Subcutaneous abdominal adipose tissue (tissue), 5 donors: Measurements from ENCODE around the gene SHKBP1.
"Not testable (repeated sequence)": the region's sequence is repeated elsewhere in the genome, so short reads cannot be mapped to it uniquely, and the experiment has no call there.

Experiments
- H3K27ac ChIP-seq: one replicate; pipeline ENCODE4 v1.7.0; 2013; ENCODE audit warnings: low read depth, mild to moderate bottlenecking, inconsistent platforms, low read length, moderate library complexity
- H3K27me3 ChIP-seq, 5 donors: one replicate each; pipeline ENCODE4 v1.7.0; 2013; ENCODE audit warnings: low read length in 5 of 5, inconsistent platforms in 1 of 5; ENCODE audit not compliant: control insufficient read depth in 5 of 5, insufficient read depth in 4 of 5
- H3K36me3 ChIP-seq, 5 donors: one replicate each; pipeline ENCODE4 v1.7.0; 2013; ENCODE audit warnings: low read length in 5 of 5; ENCODE audit not compliant: control insufficient read depth in 5 of 5, insufficient read depth in 5 of 5
- H3K4me1 ChIP-seq, 5 donors: one replicate each; pipeline ENCODE4 v1.7.0; 2013; ENCODE audit warnings: low read length in 5 of 5, mild to moderate bottlenecking in 3 of 5, moderate library complexity in 1 of 5; ENCODE audit not compliant: control insufficient read depth in 5 of 5, insufficient read depth in 5 of 5
- H3K4me3 ChIP-seq, 5 donors: one replicate each; pipeline ENCODE4 v1.7.0; 2013; ENCODE audit warnings: low read length in 5 of 5, low read depth in 1 of 5
- H3K9ac ChIP-seq, 5 donors: one replicate each; pipeline ENCODE4 v1.7.0; 2013; ENCODE audit warnings: low read length in 5 of 5, mild to moderate bottlenecking in 4 of 5, moderate library complexity in 3 of 5
- H3K9me3 ChIP-seq, 5 donors: one replicate each; pipeline ENCODE4 v1.7.0; 2013; ENCODE audit warnings: low read length in 5 of 5; ENCODE audit not compliant: control insufficient read depth in 5 of 5
- donor health status: healthy.
- donor health status: healthy.
- donor health status: healthy.
- donor health status: healthy.
- donor health status: healthy.

Gene SHKBP1

GRCh38 chr19:40621966-40622772 is 45.5 kb downstream of the SHKBP1 start:
- Histone ChIP-seq H3K4me3 (no peak overlapping the region), H3K36me3 (peaks cover 0 to 58% (median 42%) of the 10 kb centered on the region in 5 donors), H3K9ac (no peak overlapping the region)

GRCh38 chr19:40622773-40623075 is 46.1 kb downstream of the SHKBP1 start:
- Histone ChIP-seq H3K27ac (no peak overlapping the region), H3K9me3 (no peaks in the 10 kb centered on the region), H3K4me3 (no peak overlapping the region), H3K9ac (no peak overlapping the region), H3K27me3 (no peaks in the 10 kb centered on the region), H3K36me3 (peaks cover 0 to 62% (median 47%) of the 10 kb centered on the region in 5 donors), H3K4me1 (no peaks in the 10 kb centered on the region)

More at GRCh38 chr19:40621966-40622772, 45.5 kb downstream of the SHKBP1 start:
- Histone ChIP-seq H3K27ac (no peak overlapping the region), H3K4me1 (no peaks in the 10 kb centered on the region), H3K9me3 (no peaks in the 10 kb centered on the region), H3K27me3 (no peaks in the 10 kb centered on the region)

- Histone ChIP-seq H3K27ac (no peak overlapping the region), H3K36me3 (peaks cover 0 to 62% (median 47%) of the 10 kb centered on the region in 5 donors)
These were observed 47.0 kb downstream of the SHKBP1 start for GRCh38 chr19:40623403-40624251.

GRCh38 chr19:40624369-40625153 is 47.9 kb downstream of the SHKBP1 start:
- not testable (repeated sequence) for H3K9ac ChIP-seq, H3K27ac ChIP-seq, H3K27me3 ChIP-seq, H3K4me3 ChIP-seq, H3K9me3 ChIP-seq, H3K4me1 ChIP-seq
- H3K36me3 ChIP-seq = peaks cover 0 to 64% (median 46%) of the 10 kb centered on the region in 5 donors

More at GRCh38 chr19:40623403-40624251, 47.0 kb downstream of the SHKBP1 start:
- Histone ChIP-seq H3K9ac (no peak overlapping the region), H3K27me3 (no peaks in the 10 kb centered on the region), H3K9me3 (no peaks in the 10 kb centered on the region), H3K4me3 (no peak overlapping the region), H3K4me1 (no peaks in the 10 kb centered on the region)

GRCh38 chr19:40625406-40626120 is 48.9 kb downstream of the SHKBP1 start:
- no peaks in the 10 kb centered on the region for H3K27me3 ChIP-seq
- no peaks in the 10 kb centered on the region for H3K4me1 ChIP-seq
- H3K9me3 ChIP-seq = no peaks in the 10 kb centered on the region
- H3K27ac ChIP-seq = no peak overlapping the region
- no peak overlapping the region for H3K4me3 ChIP-seq
- no peak overlapping the region for H3K9ac ChIP-seq
- peaks cover 3 to 62% (median 48%) of the 10 kb centered on the region in 5 donors for H3K36me3 ChIP-seq

GRCh38 chr19:40626918-40627317 is 50.2 kb downstream of the SHKBP1 start:
- Histone ChIP-seq H3K9me3 (no peaks in the 10 kb centered on the region), H3K4me3 (no peak overlapping the region), H3K9ac (no peak overlapping the region), H3K4me1 (no peaks in the 10 kb centered on the region), H3K27me3 (no peaks in the 10 kb centered on the region), H3K36me3 (peaks cover 3 to 54% (median 41%) of the 10 kb centered on the region in 5 donors), H3K27ac (no peak overlapping the region)

GRCh38 chr19:40627486-40628279 is 51.0 kb downstream of the SHKBP1 start:
- Histone ChIP-seq H3K4me1 (no peaks in the 10 kb centered on the region), H3K9me3 (no peaks in the 10 kb centered on the region), H3K27ac (no peak overlapping the region), H3K27me3 (no peaks in the 10 kb centered on the region), H3K36me3 (peaks cover 3 to 46% (median 33%) of the 10 kb centered on the region in 5 donors), H3K4me3 (no peak overlapping the region), H3K9ac (no peak overlapping the region)

- no peaks in the 10 kb centered on the region for H3K9me3 ChIP-seq
- H3K4me1 ChIP-seq = peaks cover 0 to 4% (median 3%) of the 10 kb centered on the region in 5 donors
- peaks cover 3 to 34% (median 26%) of the 10 kb centered on the region in 5 donors for H3K36me3 ChIP-seq
- no peak overlapping the region for H3K9ac ChIP-seq
- H3K4me3 ChIP-seq = no peak overlapping the region
- H3K27me3 ChIP-seq = no peaks in the 10 kb centered on the region
- no peak overlapping the region for H3K27ac ChIP-seq
These were observed 52.7 kb downstream of the SHKBP1 start for GRCh38 chr19:40629346-40629745.
